Stimulated activated CD8-positive, alpha-beta memory T cell treated with anti-CD3 and anti-CD28 coated beads, Interleukin-4, amount 100 ng/mL, for 1 hour (primary cell): Measurements from ENCODE around the gene ERH.
A peak's percentile ranks its signal among the peaks of the same experiment; 100 is the strongest.
"Not testable (repeated sequence)": the region's sequence is repeated elsewhere in the genome, so short reads cannot be mapped to it uniquely, and the experiment has no call there.

Source experiments
- DNase-seq, 2 donors: peaks; one replicate each; pipeline ENCODE4 v3.0.0-alpha.2; 2020; ENCODE audit warnings: low read depth in 2 of 2, low spot score in 1 of 2

The ERH gene

GRCh38 chr14:69398053-69398817 lies at the start of gene ERH, which contains the start of gene SLC39A9:
TSS of gene ERH (minus strand) at chr14:69398299. CDS start at chr14:69398233, 66 bp downstream.
TSS of gene SLC39A9 (plus strand) at chr14:69398692. CDS start at chr14:69399370, 678 bp downstream.
- peak; percentile 80 to 89 for DNase-seq

GRCh38 chr14:69443296-69443805 lies 45.3 kb upstream of the ERH start:
- DNase-seq, result no peak

GRCh38 chr14:69441948-69442347 lies 43.8 kb upstream of the ERH start:
- DNase-seq, result no peak

GRCh38 chr14:69439521-69440270 lies 41.6 kb upstream of the ERH start:
- DNase-seq, result no peak

- DNase-seq, result no peak
Measured at GRCh38 chr14:69432364-69432763, 34.3 kb upstream of the ERH start.

- no peak for DNase-seq
Measured at GRCh38 chr14:69430306-69430939, 32.3 kb upstream of the ERH start.

GRCh38 chr14:69429643-69430042 lies 31.5 kb upstream of the ERH start:
- DNase-seq, result no peak

- no peak for DNase-seq
Measured at GRCh38 chr14:69428289-69428998, 30.3 kb upstream of the ERH start.

GRCh38 chr14:69427596-69427995 lies 29.5 kb upstream of the ERH start:
- DNase-seq, result no peak

GRCh38 chr14:69424149-69424923 lies 26.2 kb upstream of the ERH start:
- DNase-seq, result no peak

GRCh38 chr14:69423279-69423678 lies 25.2 kb upstream of the ERH start:
- DNase-seq, result no peak

- not testable (repeated sequence) for DNase-seq
Measured at GRCh38 chr14:69416087-69416486, 18.0 kb upstream of the ERH start.

- DNase-seq, result no peak
Measured at GRCh38 chr14:69413483-69413882, 15.4 kb upstream of the ERH start.

GRCh38 chr14:69408331-69408960 lies 10.3 kb upstream of the ERH start:
- no peak for DNase-seq

- no peak for DNase-seq
Measured at GRCh38 chr14:69405762-69406161, 7.7 kb upstream of the ERH start.

GRCh38 chr14:69404883-69405282 lies 6.8 kb upstream of the ERH start:
- no peak for DNase-seq

- no peak for DNase-seq
Measured at GRCh38 chr14:69404478-69404877, 6.4 kb upstream of the ERH start.

GRCh38 chr14:69401841-69402240 lies 3.7 kb upstream of the ERH start:
- DNase-seq, result no peak

GRCh38 chr14:69400154-69400553 lies 2.1 kb upstream of the ERH start:
- DNase-seq, result no peak

GRCh38 chr14:69399750-69400149 lies 1.7 kb upstream of the ERH start:
- DNase-seq, result no peak
